ENCODE measurements around the gene IRF6.
A peak's percentile ranks its signal among the peaks of the same experiment; 100 is the strongest.

IRF6 gene

DNA sequence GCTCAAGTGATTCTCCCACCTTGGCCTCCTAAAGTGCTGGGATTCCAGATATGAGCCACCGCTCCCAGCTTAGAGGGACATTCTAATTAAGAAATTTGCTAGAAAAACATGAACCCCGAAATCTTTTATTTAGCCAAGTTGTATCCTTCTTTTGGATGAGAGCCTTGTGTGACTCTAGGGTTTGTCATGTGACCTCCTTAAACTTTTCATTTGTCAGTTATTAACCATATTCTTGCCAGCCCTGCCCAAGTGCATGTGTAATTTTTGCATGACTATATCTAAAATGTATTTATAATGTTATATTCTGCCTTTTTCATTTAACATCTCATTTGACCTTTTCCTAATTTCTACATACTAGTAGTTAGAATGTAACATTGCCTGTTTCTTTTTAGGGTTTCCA lies 23.8 kb upstream of the IRF6 start:
- no CpG with 5 or more reads among the region's 2 CpGs for WGBS (ENCODE audit: extremely low coverage, insufficient coverage, low lambda C conversion rate)
- Histone ChIP-seq H3K4ac (ENCODE audit: low read depth, low read length) (no peak overlapping the region), H3K4me1 (ENCODE audit: control insufficient read depth, low read depth, low read length) (no peaks in the 10 kb centered on the region), H2BK5ac (ENCODE audit: low read length) (no peak overlapping the region), H2BK120ac (ENCODE audit: low read depth, low read length) (no peak overlapping the region), H3K56ac (ENCODE audit: low read length) (no peak overlapping the region), H3K27me3 (ENCODE audit: insufficient read depth, low read length, poor library complexity) (no peaks in the 10 kb centered on the region), H2BK15ac (replicated peaks; ENCODE audit: low read depth) (no peak overlapping the region), H2AK5ac (ENCODE audit: low read length) (no peak overlapping the region), H3K23ac (ENCODE audit: low read length) (no peak overlapping the region), H3K36me3 (ENCODE audit: control insufficient read depth, insufficient read depth, low read length) (peaks cover 6% of the 10 kb centered on the region), H3K4me2 (ENCODE audit: low read length) (no peak overlapping the region), H3K4me3 (ENCODE audit: low read length) (no peak overlapping the region), H3K27ac (ENCODE audit: low read depth, low read length) (no peak overlapping the region), H3K79me1 (ENCODE audit: low read length) (no peaks in the 10 kb centered on the region), H3K9ac (ENCODE audit: low read length) (no peak overlapping the region), H3K18ac (ENCODE audit: low read length) (no peak overlapping the region), H4K8ac (ENCODE audit: low read depth, low read length) (no peak overlapping the region), H4K5ac (ENCODE audit: low read length) (no peak overlapping the region), H3K79me2 (ENCODE audit: control insufficient read depth, insufficient read depth, low read length) (peaks cover 3% of the 10 kb centered on the region)
- no peak for DNase-seq

DNA sequence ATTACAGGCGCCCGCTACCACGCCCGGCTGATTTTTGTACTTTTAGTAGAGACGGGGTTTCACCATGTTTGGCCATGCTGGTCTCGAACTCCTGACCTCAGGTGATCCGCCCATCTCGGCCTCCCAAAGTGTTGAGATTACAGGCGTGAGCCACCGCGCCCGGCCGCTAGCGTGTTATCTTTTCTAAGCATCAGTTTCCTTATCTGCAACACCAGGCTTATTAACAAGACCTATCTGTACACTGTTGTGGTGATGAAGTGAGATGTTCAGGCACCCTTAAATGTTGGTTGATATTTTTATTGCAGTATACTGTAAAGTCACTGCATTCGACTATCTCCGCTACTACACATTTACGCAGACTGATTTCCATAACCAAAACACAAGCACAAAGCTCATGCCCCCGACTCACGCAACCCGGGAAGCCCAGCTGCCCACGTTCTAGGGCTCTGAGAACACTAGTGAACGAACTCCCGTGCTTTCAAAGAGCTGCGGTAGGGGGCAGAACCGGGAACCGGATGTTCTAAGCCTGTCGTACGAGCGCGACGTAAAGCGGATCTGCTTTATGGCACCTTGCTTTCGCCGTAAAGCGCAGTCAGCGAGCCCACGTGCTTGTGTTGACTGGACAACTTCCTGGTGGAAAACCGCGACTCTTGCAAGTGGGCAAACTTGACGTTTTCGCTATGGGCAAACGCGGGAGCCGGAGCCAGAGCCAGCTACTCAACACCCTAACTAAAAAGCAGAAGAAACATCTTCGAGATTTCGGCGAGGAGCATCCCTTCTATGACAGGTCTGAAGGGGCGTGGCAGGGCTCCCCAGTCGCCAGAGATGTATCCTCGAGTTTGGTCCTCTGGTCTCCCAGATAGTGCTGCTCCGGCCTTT lies 21.7 kb upstream of the IRF6 start, which contains the start of gene UTP25:
Gene UTP25 (plus strand): TSS at position 589 of the 879 bp plus-strand sequence. CDS start 92 bp downstream, at position 681.
- H4K8ac ChIP-seq (ENCODE audit: low read depth, low read length): peak within 1 kb of the TSS; percentile 97
- no peak within 1 kb of the TSS for H2BK15ac ChIP-seq (replicated peaks; ENCODE audit: low read depth)
- H3K18ac ChIP-seq (ENCODE audit: low read length): no peak within 1 kb of the TSS
- WGBS (ENCODE audit: extremely low coverage, insufficient coverage, low lambda C conversion rate): no CpG with 5 or more reads among the region's 51 CpGs
- peak within 1 kb of the TSS; percentile 88 for H3K4me3 ChIP-seq (ENCODE audit: low read length)
- peak within 1 kb of the TSS; percentile 16 for H3K4ac ChIP-seq (ENCODE audit: low read depth, low read length)
- peak within 1 kb of the TSS; percentile 51 for H3K27ac ChIP-seq (ENCODE audit: low read depth, low read length)
- H2BK5ac ChIP-seq (ENCODE audit: low read length): no peak within 1 kb of the TSS
- peaks cover 4% of the 10 kb centered on the region for H3K36me3 ChIP-seq (ENCODE audit: control insufficient read depth, insufficient read depth, low read length)
- no peak within 1 kb of the TSS for H4K5ac ChIP-seq (ENCODE audit: low read length)
- no peak within 1 kb of the TSS for H3K23ac ChIP-seq (ENCODE audit: low read length)
- H3K56ac ChIP-seq (ENCODE audit: low read length): peak within 1 kb of the TSS; percentile 84
- H2AK5ac ChIP-seq (ENCODE audit: low read length): no peak within 1 kb of the TSS
- DNase-seq: peak; percentile 98
- peak within 1 kb of the TSS; percentile 58 for H3K4me2 ChIP-seq (ENCODE audit: low read length)
- H3K4me1 ChIP-seq (ENCODE audit: control insufficient read depth, low read depth, low read length): no peaks in the 10 kb centered on the region
- peak within 1 kb of the TSS; percentile 75 for H3K9ac ChIP-seq (ENCODE audit: low read length)
- no peaks in the 10 kb centered on the region for H3K27me3 ChIP-seq (ENCODE audit: insufficient read depth, low read length, poor library complexity)
- H3K79me1 ChIP-seq (ENCODE audit: low read length): no peaks in the 10 kb centered on the region
- H2BK120ac ChIP-seq (ENCODE audit: low read depth, low read length): no peak within 1 kb of the TSS
- H3K79me2 ChIP-seq (ENCODE audit: control insufficient read depth, insufficient read depth, low read length): peaks cover 3% of the 10 kb centered on the region

DNA sequence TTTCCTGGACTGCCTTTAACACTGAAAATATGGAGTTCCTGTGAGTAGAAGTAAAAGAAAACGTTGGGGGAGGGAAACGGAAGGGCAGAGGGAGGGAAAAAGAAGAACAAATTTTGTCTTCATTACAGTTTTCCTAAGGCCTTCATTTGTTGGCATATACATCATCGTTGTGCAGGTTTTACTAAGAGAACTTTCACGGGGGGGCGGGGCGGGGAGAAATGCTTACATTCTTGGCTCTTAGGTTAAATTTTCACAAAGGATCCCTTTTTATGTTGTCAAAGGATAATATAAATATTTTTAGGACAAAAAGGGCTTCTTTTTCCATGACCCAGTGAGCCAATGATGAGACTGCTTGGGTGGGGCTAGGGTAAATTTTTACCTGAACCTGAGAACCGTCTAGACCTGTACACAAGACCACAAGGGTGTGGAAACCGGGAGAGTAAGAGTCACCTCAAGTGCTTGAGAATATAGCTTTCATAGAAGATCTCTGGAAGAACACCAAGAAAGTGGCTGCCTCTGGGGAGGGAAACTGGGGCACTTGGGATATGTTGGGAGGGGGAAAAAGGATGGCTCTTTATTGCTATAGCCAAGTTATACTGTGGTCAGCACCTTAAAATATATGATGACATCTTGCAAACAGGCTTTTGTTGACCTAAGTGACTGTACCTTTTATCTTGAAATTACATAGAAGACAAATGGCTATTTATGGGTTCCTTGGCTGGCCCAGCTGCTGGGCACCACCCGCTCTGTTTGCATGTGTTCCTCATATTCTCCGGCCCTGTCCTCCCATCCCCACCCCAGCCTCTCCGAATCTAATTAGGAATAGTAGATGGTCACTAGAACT lies 19.9 kb upstream of the IRF6 start:
- H4K8ac ChIP-seq (ENCODE audit: low read depth, low read length): no peak overlapping the region

DNA sequence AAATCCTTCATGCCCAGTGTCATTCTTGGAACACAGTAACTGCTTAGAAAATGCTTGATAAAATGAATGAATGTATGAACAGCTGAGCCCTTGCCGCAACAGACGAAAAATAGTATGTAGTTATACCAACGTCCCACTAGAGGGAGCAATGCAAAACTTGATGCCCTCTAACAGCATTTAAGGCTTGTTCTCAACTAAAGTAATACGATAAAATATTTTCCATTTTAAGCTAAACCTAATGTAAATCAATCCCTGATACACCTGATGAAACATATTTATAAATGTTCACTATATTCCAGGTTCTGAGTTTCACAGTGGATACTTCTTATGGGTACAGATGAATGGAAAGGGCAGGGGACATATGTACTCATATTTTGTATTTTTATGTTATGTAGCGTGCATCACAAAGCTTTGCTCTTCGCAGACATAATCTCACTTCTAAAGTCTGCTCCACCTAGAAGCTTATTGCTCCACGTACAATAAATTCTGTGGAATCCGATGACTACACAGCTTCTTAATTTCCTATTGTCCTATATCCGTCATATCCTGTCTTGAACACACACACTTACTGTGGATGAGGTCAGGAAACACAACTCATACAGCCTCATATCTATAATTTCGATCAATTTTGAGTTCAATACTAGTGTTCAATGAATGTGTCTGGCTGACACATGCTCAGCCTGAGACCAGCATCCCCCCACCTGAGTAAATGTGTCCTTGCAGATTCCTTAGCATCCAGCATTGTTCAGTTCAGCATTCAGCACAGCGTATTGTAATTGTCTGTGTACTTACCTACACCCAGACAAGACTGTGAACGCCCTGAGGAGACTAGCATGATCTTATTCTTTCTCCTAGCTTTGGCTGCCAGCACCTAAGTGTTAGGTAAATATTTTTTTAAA lies 17.4 kb upstream of the IRF6 start:
- Histone ChIP-seq H3K4me2 (ENCODE audit: low read length) (no peak overlapping the region), H2AK5ac (ENCODE audit: low read length) (no peak overlapping the region), H3K9ac (ENCODE audit: low read length) (no peak overlapping the region), H2BK120ac (ENCODE audit: low read depth, low read length) (no peak overlapping the region), H3K4ac (ENCODE audit: low read depth, low read length) (no peak overlapping the region), H3K18ac (ENCODE audit: low read length) (no peak overlapping the region), H3K4me3 (ENCODE audit: low read length) (no peak overlapping the region), H3K4me1 (ENCODE audit: control insufficient read depth, low read depth, low read length) (no peaks in the 10 kb centered on the region), H3K79me2 (ENCODE audit: control insufficient read depth, insufficient read depth, low read length) (no peaks in the 10 kb centered on the region), H4K5ac (ENCODE audit: low read length) (no peak overlapping the region), H2BK15ac (replicated peaks; ENCODE audit: low read depth) (no peak overlapping the region), H3K56ac (ENCODE audit: low read length) (no peak overlapping the region), H3K27me3 (ENCODE audit: insufficient read depth, low read length, poor library complexity) (no peaks in the 10 kb centered on the region), H3K79me1 (ENCODE audit: low read length) (no peaks in the 10 kb centered on the region), H3K27ac (ENCODE audit: low read depth, low read length) (no peak overlapping the region), H3K36me3 (ENCODE audit: control insufficient read depth, insufficient read depth, low read length) (no peaks in the 10 kb centered on the region), H3K23ac (ENCODE audit: low read length) (no peak overlapping the region), H2BK5ac (ENCODE audit: low read length) (no peak overlapping the region), H4K8ac (ENCODE audit: low read depth, low read length) (no peak overlapping the region)
- no CpG with 5 or more reads among the region's 12 CpGs for WGBS (ENCODE audit: extremely low coverage, insufficient coverage, low lambda C conversion rate)
- peak; percentile 41 for DNase-seq

More for the DNA sequence above, 19.9 kb upstream of the IRF6 start:
- no peak overlapping the region for H3K18ac ChIP-seq (ENCODE audit: low read length)
- no peak overlapping the region for H2AK5ac ChIP-seq (ENCODE audit: low read length)
- no peak overlapping the region for H3K27ac ChIP-seq (ENCODE audit: low read depth, low read length)
- H3K79me2 ChIP-seq (ENCODE audit: control insufficient read depth, insufficient read depth, low read length): peaks cover 3% of the 10 kb centered on the region
- no peaks in the 10 kb centered on the region for H3K79me1 ChIP-seq (ENCODE audit: low read length)
- no peak overlapping the region for H3K23ac ChIP-seq (ENCODE audit: low read length)
- H3K9ac ChIP-seq (ENCODE audit: low read length): no peak overlapping the region
- H3K4ac ChIP-seq (ENCODE audit: low read depth, low read length): no peak overlapping the region
- no peak overlapping the region for H2BK5ac ChIP-seq (ENCODE audit: low read length)
- H3K4me1 ChIP-seq (ENCODE audit: control insufficient read depth, low read depth, low read length): no peaks in the 10 kb centered on the region
- H3K27me3 ChIP-seq (ENCODE audit: insufficient read depth, low read length, poor library complexity): no peaks in the 10 kb centered on the region
- no peak overlapping the region for H4K5ac ChIP-seq (ENCODE audit: low read length)
- H3K4me2 ChIP-seq (ENCODE audit: low read length): no peak overlapping the region
- no peak overlapping the region for H2BK15ac ChIP-seq (replicated peaks; ENCODE audit: low read depth)
- peaks cover under 1% of the 10 kb centered on the region for H3K36me3 ChIP-seq (ENCODE audit: control insufficient read depth, insufficient read depth, low read length)
- no peak for DNase-seq
- no peak overlapping the region for H2BK120ac ChIP-seq (ENCODE audit: low read depth, low read length)
- no CpG with 5 or more reads among the region's 11 CpGs for WGBS (ENCODE audit: extremely low coverage, insufficient coverage, low lambda C conversion rate)
- H3K56ac ChIP-seq (ENCODE audit: low read length): no peak overlapping the region
- H3K4me3 ChIP-seq (ENCODE audit: low read length): no peak overlapping the region

DNA sequence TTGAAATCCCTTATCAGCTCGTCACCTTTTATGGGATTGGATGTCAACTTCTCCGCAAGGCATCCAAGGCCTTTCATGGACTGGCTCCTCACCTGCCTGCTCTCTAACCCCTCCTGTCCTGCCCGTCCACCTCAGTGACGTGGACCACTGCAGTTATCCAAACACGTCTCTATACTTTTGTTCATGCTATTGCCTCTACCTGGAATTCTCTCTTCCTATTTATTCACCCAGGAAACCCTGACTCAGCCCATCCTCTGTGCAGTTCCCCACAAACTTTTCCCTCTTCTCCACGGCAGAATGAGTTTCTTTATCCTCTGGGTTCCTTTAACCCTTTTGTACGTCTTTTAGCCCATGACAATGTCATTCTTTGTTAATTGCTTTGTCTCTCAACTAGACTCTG lies 16.8 kb upstream of the IRF6 start:
- whole genome bisulfite sequencing (ENCODE audit: extremely low coverage, insufficient coverage, low lambda C conversion rate): no CpG with 5 or more reads among the region's 7 CpGs
- Histone ChIP-seq H3K23ac (ENCODE audit: low read length) (no peak overlapping the region), H3K4me1 (ENCODE audit: control insufficient read depth, low read depth, low read length) (no peaks in the 10 kb centered on the region), H3K18ac (ENCODE audit: low read length) (no peak overlapping the region), H4K5ac (ENCODE audit: low read length) (no peak overlapping the region), H2BK5ac (ENCODE audit: low read length) (no peak overlapping the region), H3K9ac (ENCODE audit: low read length) (no peak overlapping the region), H3K56ac (ENCODE audit: low read length) (no peak overlapping the region), H3K36me3 (ENCODE audit: control insufficient read depth, insufficient read depth, low read length) (no peaks in the 10 kb centered on the region), H3K4me3 (ENCODE audit: low read length) (no peak overlapping the region), H2AK5ac (ENCODE audit: low read length) (no peak overlapping the region), H3K27me3 (ENCODE audit: insufficient read depth, low read length, poor library complexity) (no peaks in the 10 kb centered on the region), H4K8ac (ENCODE audit: low read depth, low read length) (no peak overlapping the region), H3K79me1 (ENCODE audit: low read length) (no peaks in the 10 kb centered on the region), H3K27ac (ENCODE audit: low read depth, low read length) (no peak overlapping the region), H2BK15ac (replicated peaks; ENCODE audit: low read depth) (no peak overlapping the region), H3K4ac (ENCODE audit: low read depth, low read length) (no peak overlapping the region), H2BK120ac (ENCODE audit: low read depth, low read length) (no peak overlapping the region), H3K79me2 (ENCODE audit: control insufficient read depth, insufficient read depth, low read length) (no peaks in the 10 kb centered on the region), H3K4me2 (ENCODE audit: low read length) (no peak overlapping the region)
- DNase-seq: no peak

Measured in mesendoderm (in vitro differentiated cells).